ENCODE measurements around the gene BICD1. TPM values are rescaled to one million over a fixed set of nuclear protein-coding genes. Genes with fewer than 3 reads are reported as not detected.
A peak's percentile ranks its signal among the peaks of the same experiment; 100 is the strongest.

The BICD1 gene
- polyA plus RNA-seq, 2 of the 4 experiments (the other 2 are of a cell fraction): 13.0 to 24.3 TPM

- TF ChIP-seq HES2 (IDR thresholded peaks at IDR 0.05) (no peak), NFE2L2 (conservative IDR thresholded peaks at IDR 0.05; ENCODE audit: low read length) (no peak), TFCP2L1 (CRISPR knock-in tag; IDR thresholded peaks at IDR 0.05) (no peak), CBX8 (IDR thresholded peaks at IDR 0.05) (no peak), RARB (CRISPR knock-in tag; IDR thresholded peaks at IDR 0.05) (no peak), JUNB (IDR thresholded peaks at IDR 0.05) (no peak), EP300 (IDR thresholded peaks at IDR 0.05) (no peak)
These were observed 178.8 kb downstream of the BICD1 start (continued) for GRCh38 chr12:32285489-32285888.

DNA sequence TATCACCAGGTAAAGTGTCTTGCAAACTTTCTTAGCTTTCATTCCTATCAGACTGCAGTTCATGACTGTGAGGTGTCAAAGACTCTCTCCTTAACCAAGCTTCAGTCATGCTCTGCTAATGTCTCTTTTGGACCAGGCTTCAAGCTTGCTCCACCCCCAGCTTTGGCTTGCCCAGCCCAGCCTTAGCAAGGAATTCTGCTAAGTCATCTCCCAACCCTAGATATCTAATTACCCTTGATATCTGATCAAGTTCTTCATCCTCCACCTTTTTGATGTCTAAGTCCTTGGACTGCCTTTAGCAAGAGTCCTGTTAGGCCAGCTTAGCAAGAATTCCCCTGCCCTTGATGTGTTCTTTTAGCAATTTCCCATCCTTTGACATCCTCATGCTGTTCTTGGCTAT, 183.8 kb downstream of the BICD1 start:
- peak overlapping the region; percentile 37 for H3K4me2 ChIP-seq
- no peak for FAIRE-seq

DNA sequence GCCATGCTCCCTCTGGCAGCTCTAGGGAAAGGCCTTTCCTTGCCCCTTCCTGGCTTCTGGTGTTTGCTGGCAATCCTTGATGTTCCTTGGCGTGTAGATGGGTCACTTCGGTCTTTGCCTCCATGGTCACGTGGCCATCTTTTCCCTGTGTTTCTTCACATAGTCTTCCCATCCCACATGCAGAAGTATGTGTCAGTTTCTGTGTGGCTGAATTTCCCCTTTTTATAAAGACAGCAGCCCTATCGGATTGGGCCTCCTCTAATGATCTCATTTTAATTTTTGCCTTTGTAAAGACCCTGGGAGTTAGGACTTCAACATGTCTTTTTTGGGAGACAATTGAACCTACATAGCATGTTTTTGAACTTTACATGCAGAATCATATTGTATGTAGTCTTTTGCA, 185.5 kb downstream of the BICD1 start:
- ChIA-PET POLR2A (interaction anchor here (0.6 kb wide), 1 partner anchor 358 kb away, joined by 4 read pairs; no protein-coding TSS in a partner anchor), CTCF (interaction anchor here (1.0 to 2.5 kb wide), 2 partner anchors 42 to 231 kb away, joined by 3 to 6 read pairs; no protein-coding TSS in a partner anchor)
- Histone ChIP-seq H3K4me1 (peaks cover 26% of the 10 kb centered on the region), H3K4me3 (no peak overlapping the region), H3K4me2 (no peak overlapping the region), H3K9me3 (no peaks in the 10 kb centered on the region; the same call in 2 of the 3 replicates), H3K27ac (peak overlapping the region in 1 of 2 experiments; percentile 77; a peak in 2 of 6 replicates)
- FAIRE-seq (no peak), DNase-seq (ENCODE audit: low read depth in 1 of 2, low spot score in 1 of 2) (no peak), ATAC-seq (no peak)
- no peak for TF ChIP-seq ZNF302 (CRISPR knock-in tag; IDR thresholded peaks at IDR 0.05)
- TF ChIP-seq SMC3 (IDR thresholded peaks at IDR 0.05): no peak
- TF ChIP-seq JUNB (IDR thresholded peaks at IDR 0.05): no peak
- TF ChIP-seq MYC (IDR thresholded peaks at IDR 0.05; ENCODE audit: borderline replicate concordance, low read length): no peak
- no peak for TF ChIP-seq POLR2A (IDR thresholded peaks at IDR 0.05; ENCODE audit: low read length)
- TF ChIP-seq FOSB (CRISPR knock-in tag; IDR thresholded peaks at IDR 0.05): no peak
- TF ChIP-seq FOXS1 (CRISPR knock-in tag; IDR thresholded peaks at IDR 0.05): no peak
- TF ChIP-seq, protein P1, sequence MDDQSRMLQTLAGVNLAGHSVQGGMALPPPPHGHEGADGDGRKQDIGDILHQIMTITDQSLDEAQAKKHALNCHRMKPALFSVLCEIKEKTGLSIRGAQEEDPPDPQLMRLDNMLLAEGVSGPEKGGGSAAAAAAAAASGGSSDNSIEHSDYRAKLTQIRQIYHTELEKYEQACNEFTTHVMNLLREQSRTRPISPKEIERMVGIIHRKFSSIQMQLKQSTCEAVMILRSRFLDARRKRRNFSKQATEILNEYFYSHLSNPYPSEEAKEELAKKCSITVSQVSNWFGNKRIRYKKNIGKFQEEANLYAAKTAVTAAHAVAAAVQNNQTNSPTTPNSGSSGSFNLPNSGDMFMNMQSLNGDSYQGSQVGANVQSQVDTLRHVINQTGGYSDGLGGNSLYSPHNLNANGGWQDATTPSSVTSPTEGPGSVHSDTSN (IDR thresholded peaks at IDR 0.05): no peak
- TF ChIP-seq HOXB5 (CRISPR knock-in tag; IDR thresholded peaks at IDR 0.05): no peak
- TF ChIP-seq, protein P2, sequence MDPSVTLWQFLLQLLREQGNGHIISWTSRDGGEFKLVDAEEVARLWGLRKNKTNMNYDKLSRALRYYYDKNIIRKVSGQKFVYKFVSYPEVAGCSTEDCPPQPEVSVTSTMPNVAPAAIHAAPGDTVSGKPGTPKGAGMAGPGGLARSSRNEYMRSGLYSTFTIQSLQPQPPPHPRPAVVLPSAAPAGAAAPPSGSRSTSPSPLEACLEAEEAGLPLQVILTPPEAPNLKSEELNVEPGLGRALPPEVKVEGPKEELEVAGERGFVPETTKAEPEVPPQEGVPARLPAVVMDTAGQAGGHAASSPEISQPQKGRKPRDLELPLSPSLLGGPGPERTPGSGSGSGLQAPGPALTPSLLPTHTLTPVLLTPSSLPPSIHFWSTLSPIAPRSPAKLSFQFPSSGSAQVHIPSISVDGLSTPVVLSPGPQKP (IDR thresholded peaks at IDR 0.05; ENCODE audit: low read depth, low read length): no peak
- TF ChIP-seq ZSCAN20 (CRISPR knock-in tag; IDR thresholded peaks at IDR 0.05): no peak
- TF ChIP-seq, protein P3, sequence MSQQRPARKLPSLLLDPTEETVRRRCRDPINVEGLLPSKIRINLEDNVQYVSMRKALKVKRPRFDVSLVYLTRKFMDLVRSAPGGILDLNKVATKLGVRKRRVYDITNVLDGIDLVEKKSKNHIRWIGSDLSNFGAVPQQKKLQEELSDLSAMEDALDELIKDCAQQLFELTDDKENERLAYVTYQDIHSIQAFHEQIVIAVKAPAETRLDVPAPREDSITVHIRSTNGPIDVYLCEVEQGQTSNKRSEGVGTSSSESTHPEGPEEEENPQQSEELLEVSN (IDR thresholded peaks at IDR 0.05; ENCODE audit: borderline replicate concordance, low read depth): no peak
- no peak for TF ChIP-seq POLR2AphosphoS2 (conservative IDR thresholded peaks at IDR 0.05; ENCODE audit: low read length)
- no peak for TF ChIP-seq EHF (CRISPR knock-in tag; IDR thresholded peaks at IDR 0.05)
- no peak for TF ChIP-seq ZFP36 (IDR thresholded peaks at IDR 0.05; ENCODE audit: borderline replicate concordance, partially characterized antibody)
- no peak for TF ChIP-seq CHD4 (IDR thresholded peaks at IDR 0.05; ENCODE audit: borderline replicate concordance)
- no peak for TF ChIP-seq RAD21 (conservative IDR thresholded peaks at IDR 0.05 in 1 of 2, IDR thresholded peaks at IDR 0.05 in 1 of 2)
- TF ChIP-seq BCL3 (IDR thresholded peaks at IDR 0.05): no peak
- TF ChIP-seq KDM1A (IDR thresholded peaks at IDR 0.05; ENCODE audit: low read depth): no peak
- 97% methylated on average over 4 of the region's 4 CpGs for WGBS (ENCODE audit: missing lambda C conversion rate)

More for the DNA sequence above, 183.8 kb downstream of the BICD1 start:
- CTCF ChIA-PET: interaction anchor here (0.6 to 2.5 kb wide), 8 partner anchors 15 to 638 kb away, joined by 3 to 6 read pairs (median 4); no protein-coding TSS in a partner anchor
- peaks cover 13% of the 10 kb centered on the region for H3K4me1 ChIP-seq
- H3K27ac ChIP-seq: peak overlapping the region; percentile 39 to 77; a peak in 5 of 6 replicates
- DNase-seq (ENCODE audit: low read depth in 1 of 2, low spot score in 1 of 2): peak; percentile 16 to 73
- TF ChIP-seq MAFK (IDR thresholded peaks at IDR 0.05; ENCODE audit: partially characterized antibody): peak; percentile 89
- TF ChIP-seq ZC3H11A (IDR thresholded peaks at IDR 0.05): no peak
- H3K4me3 ChIP-seq: no peak overlapping the region
- POLR2A ChIA-PET: interaction anchor here (0.6 kb wide), 1 partner anchor 44 kb away, joined by 7 read pairs; no protein-coding TSS in a partner anchor
- H3K9me3 ChIP-seq: no peaks in the 10 kb centered on the region; the same call in 2 of the 3 replicates
- peak in 1 of 2 experiments; percentile 91; a peak in 3 of 6 replicates for ATAC-seq
